K562 (cell line): ENCODE measurements around the gene MAP3K12.

Experiments
- CTCF ChIP-seq, 3 experiments: IDR thresholded peaks in 2 of 3; conservative IDR thresholded peaks in 1 of 3; 2 replicates each; pipeline ENCODE4 v1.5.1; 2011 to 2012; ENCODE audit warnings: low read length in 3 of 3, mild to moderate bottlenecking in 3 of 3, control low read depth in 2 of 3, improper control_type of control experiment in 1 of 3, inconsistent platforms in 1 of 3, low read depth in 1 of 3, mixed read lengths in 1 of 3, moderate library complexity in 1 of 3; ENCODE audit not compliant: insufficient read depth in 2 of 3
- ESRRA ChIP-seq: fragments of 450-650 bp; IDR thresholded peaks from 2 replicates; pipeline ENCODE4 v1.6.1; 2014; ENCODE audit warnings: low read depth, mild to moderate bottlenecking, moderate library complexity, borderline replicate concordance
- EZH2 ChIP-seq: IDR thresholded peaks from 2 replicates; pipeline ENCODE4 v1.6.1; 2012; ENCODE audit warnings: low read depth, mild to moderate bottlenecking, inconsistent platforms, low read length, borderline replicate concordance
- GTF2F1 ChIP-seq: IDR thresholded peaks from 2 replicates; pipeline ENCODE4 v1.6.1; 2011; ENCODE audit warnings: low read depth, low read length, improper control_type of control experiment
- JUNB ChIP-seq: fragments of 450-650 bp; formaldehyde crosslinking; conservative IDR thresholded peaks from 2 replicates; pipeline ENCODE4 v1.4.0; 2020; ENCODE audit warnings: mild to moderate bottlenecking
- MXI1 ChIP-seq: IDR thresholded peaks from 2 replicates; pipeline ENCODE4 v1.6.1; 2011; ENCODE audit warnings: low read depth, mild to moderate bottlenecking, improper control_type of control experiment, low read length
- POLR2A ChIP-seq: fragments of 450-650 bp; conservative IDR thresholded peaks from 2 replicates; pipeline ENCODE4 v1.6.1; 2016
- RCOR1 ChIP-seq, 2 experiments: IDR thresholded peaks; 2 replicates each; pipeline ENCODE4 v1.6.1; 2012; ENCODE audit warnings: low read depth in 2 of 2, low read length in 2 of 2, borderline replicate concordance in 1 of 2, improper control_type of control experiment in 1 of 2
- SP1 ChIP-seq: sonication (generic); formaldehyde crosslinking; IDR thresholded peaks from 2 replicates; pipeline ENCODE4 v1.8.1; 2022; ENCODE audit warnings: mild to moderate bottlenecking, missing genetic modification reagents
- ZFP36 ChIP-seq: fragments of 150-350 bp; IDR thresholded peaks from 2 replicates; pipeline ENCODE4 v1.6.1; 2018; ENCODE audit warnings: low read length, low read depth; ENCODE audit not compliant: partially characterized antibody
- ZNF140 ChIP-seq: fragments of 250-450 bp; sonication (Bioruptor Pico); IDR thresholded peaks from 2 replicates; pipeline ENCODE4 v1.8.0; 2021; ENCODE audit warnings: moderate library complexity, mild to moderate bottlenecking, inconsistent platforms
- ZNF384 ChIP-seq: IDR thresholded peaks from 2 replicates; pipeline ENCODE4 v1.6.1; 2012; ENCODE audit warnings: low read depth, low read length, improper control_type of control experiment

- no peak for TF ChIP-seq ZFP36
- no peak for TF ChIP-seq POLR2A
- no peak for TF ChIP-seq EZH2
- TF ChIP-seq GTF2F1 = no peak
- no peak for TF ChIP-seq ESRRA
- no peak for TF ChIP-seq MXI1
- TF ChIP-seq RCOR1 (IDR thresholded peaks at IDR 0.05; ENCODE audit: borderline replicate concordance in 1 of 2, low read depth in 2 of 2, low read length in 2 of 2) = no peak
- no peak for TF ChIP-seq ZNF384
- TF ChIP-seq JUNB (CRISPR knock-in tag) = no peak
- no peak for TF ChIP-seq SP1
- TF ChIP-seq CTCF (IDR thresholded peaks at IDR 0.05 in 2 of 3, conservative IDR thresholded peaks at IDR 0.05 in 1 of 3; ENCODE audit: insufficient read depth in 2 of 3, low read depth in 1 of 3, low read length in 3 of 3) = no peak
- no peak for TF ChIP-seq ZNF140 (CRISPR knock-in tag)
Observed at GRCh38 chr12:53505086-53505485, 5.8 kb upstream of the MAP3K12 start.
